HG02938 (cell line): Measurements from ENCODE around the gene DAND5.

Source experiments
- ATAC-seq: cut with Tn5 transposase; IDR thresholded peaks from one replicate; pipeline ENCODE4 v1.9.1; 2021; ENCODE audit warnings: mild to moderate bottlenecking, moderate library complexity; ENCODE audit not compliant: unreplicated experiment

The DAND5 gene

DNA sequence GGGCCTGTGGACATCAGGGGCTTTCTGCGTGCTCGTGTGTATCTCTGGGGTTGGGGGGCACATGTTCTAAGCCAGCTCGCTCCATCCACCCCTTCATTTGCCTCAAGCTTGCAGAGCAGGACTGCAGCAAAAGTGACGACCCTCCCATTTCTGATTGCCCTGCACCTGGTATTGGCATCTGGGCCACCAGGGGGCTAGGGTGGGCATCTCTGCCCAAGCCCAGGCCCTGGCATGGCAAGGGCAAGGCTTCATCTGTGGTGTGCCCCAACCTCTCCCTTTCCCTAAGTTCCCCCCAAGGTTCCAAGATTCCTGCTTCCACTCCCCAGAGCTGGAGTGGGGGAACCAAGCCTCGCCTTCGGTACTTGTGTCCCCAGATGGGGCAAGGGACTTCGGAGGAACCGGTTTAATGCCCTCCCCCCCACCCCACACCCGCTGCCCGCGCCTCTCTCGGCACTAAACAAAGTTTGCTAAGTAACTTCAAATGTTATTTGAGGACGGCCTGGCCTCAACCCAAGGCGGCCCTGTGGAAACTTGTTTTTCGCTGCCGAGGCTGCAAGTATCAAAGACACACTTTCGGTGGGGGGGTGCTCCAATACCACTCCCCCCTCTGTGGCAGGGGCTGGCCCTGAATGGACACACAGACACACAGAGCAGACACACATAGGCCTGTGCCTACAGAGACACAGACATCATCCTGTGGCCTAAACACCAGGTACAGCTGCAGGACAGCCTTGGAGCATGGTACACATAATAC, 38.1 kb downstream of the DAND5 start:
- no peak for ATAC-seq

GRCh38 chr19:13008926-13009787, 39.8 kb downstream of the DAND5 start:
- ATAC-seq = no peak

GRCh38 chr19:13010038-13010991, 40.9 kb downstream of the DAND5 start:
- ATAC-seq = no peak

- ATAC-seq = no peak
Measured at GRCh38 chr19:13010992-13011652, 41.7 kb downstream of the DAND5 start.

DNA sequence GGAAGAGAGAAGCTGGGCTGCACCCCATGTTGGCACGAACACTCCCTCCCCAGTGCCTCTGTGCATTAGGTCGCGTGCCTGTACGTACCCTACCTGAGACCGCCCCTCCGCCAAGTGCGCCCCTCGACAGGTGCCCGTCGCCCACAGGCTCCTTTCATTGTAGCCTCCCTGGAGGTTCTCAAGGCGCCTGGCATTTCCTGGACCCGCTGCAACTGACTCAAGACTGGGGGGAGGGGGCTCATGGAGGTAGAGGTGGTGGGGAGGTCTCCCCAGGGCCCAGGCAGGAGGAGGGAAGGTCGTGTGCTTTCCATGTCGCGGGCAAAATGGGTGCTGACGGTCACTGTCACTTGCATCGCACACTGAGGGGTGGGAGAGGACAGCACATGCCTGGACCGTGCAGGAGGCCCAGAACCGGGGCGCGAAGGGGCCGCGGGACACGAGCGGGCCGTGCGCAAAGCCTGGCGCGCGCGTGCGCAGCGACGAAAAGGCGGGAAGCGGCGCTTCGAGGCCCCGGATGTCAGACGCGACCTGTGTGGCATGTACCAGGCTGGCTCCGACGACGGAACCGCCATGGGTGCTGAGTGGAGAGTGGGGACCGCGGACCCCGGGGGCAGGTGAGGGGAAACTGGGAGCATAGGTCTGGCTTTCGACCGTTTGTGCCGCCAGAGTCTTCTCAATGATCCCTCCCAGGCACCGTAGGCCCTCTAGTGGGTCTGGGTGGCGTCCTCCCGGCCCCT, 42.4 kb downstream of the DAND5 start:
- ATAC-seq = no peak

GRCh38 chr19:13012390-13012689, 43.0 kb downstream of the DAND5 start:
- ATAC-seq = no peak

DNA sequence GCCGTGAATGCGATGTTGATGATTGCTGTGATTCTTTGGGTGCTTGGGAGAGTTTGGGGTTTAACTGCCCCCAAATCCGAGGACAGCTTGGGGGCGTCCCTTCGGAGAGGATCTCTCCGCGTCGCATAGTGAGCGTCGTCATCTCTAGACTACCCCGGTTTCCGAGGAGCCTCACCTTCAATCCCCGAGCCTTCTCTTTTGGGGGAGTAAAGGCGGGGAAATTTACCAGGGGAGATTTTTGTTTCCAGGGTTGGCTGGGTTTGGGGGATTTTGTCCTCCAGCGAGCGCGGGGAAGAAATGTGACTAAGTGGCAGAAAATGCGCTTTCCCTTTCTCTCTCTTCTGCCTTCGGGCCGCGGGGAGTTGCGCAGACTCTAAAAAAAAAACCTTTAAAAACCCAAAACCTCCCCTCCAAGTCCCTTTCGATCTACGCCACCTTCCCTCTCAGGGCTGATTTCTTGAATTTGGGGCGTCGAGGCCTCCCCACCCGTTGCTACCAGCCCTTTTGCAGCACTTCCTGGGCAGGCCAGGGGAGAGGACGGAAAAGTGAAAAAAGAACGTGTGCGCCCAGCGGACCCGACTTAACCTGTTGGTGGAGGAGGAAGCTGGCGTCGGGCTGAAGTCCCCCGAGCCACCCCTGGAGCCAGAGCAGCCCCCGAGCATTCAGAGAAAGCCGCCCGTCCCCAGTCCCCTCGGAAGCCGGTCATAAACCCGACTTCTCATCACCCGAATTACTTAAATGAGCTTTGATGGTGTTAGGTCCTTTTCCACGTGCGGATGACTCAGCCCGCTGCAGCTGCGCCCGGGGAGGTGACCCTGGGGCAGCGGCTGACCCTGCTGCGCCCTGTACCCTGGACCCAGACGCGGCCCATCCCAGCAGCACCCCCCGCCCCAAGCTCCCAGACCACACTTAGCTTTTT, 43.6 kb downstream of the DAND5 start:
- no peak for ATAC-seq

- ATAC-seq = no peak
Measured at GRCh38 chr19:13013649-13014048, 44.3 kb downstream of the DAND5 start.

- ATAC-seq = no peak
Measured at GRCh38 chr19:13014101-13014920, 44.9 kb downstream of the DAND5 start.

DNA sequence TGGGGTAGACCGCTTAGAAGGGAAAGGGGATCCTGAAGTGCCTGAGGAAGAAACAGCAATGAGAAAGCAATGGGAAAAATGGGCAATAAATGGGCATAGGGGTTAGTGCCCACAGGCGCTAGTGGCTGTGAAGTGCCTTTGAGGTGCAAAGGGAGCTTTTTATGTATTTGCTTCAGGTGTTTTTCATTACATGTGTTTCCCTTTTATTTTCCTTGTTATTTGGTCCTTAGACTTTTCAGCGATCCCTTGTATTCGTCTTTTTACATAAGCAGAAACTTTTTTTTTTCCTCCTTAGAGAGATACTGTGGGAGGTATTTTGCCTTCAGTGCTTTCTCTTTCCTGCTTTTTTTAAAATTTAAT, 45.5 kb downstream of the DAND5 start:
- ATAC-seq = no peak

GRCh38 chr19:13015361-13016223, 46.2 kb downstream of the DAND5 start:
- ATAC-seq = no peak

- no peak for ATAC-seq
Measured at GRCh38 chr19:13016245-13016627, 46.9 kb downstream of the DAND5 start.

DNA sequence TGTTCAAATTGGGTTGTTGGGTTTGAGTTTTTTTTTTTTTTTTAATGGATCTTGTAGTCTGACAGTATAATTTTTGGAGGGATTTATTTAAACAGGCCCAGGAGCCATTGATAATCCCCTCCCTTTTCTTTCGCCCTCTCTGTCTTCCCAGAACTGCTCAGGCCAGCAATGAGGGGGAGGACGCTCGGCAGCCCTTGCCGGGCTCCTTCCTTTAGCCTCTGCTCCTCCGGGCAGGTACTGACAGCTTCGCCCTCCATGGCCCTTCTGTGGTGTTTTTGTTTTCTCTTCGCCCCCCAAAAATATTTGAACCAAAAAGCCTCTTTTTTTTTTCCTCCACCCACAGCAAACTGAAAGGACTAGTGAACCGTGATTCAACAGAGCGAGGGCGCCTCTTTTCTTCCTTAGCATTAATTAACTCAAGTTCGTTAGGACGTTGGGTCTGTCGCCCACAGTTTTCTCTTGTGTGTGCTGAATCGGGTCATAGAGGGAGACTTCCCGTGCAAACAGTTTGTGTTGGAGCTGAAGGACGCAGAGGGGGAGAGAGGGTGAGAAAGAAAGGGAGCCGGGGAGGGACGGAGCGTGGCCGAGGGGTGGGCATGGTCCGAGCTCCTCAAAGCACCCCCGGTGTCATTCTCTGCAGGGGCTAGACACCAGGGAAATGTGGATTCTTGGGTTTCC, 47.4 kb downstream of the DAND5 start:
- no peak for ATAC-seq

DNA sequence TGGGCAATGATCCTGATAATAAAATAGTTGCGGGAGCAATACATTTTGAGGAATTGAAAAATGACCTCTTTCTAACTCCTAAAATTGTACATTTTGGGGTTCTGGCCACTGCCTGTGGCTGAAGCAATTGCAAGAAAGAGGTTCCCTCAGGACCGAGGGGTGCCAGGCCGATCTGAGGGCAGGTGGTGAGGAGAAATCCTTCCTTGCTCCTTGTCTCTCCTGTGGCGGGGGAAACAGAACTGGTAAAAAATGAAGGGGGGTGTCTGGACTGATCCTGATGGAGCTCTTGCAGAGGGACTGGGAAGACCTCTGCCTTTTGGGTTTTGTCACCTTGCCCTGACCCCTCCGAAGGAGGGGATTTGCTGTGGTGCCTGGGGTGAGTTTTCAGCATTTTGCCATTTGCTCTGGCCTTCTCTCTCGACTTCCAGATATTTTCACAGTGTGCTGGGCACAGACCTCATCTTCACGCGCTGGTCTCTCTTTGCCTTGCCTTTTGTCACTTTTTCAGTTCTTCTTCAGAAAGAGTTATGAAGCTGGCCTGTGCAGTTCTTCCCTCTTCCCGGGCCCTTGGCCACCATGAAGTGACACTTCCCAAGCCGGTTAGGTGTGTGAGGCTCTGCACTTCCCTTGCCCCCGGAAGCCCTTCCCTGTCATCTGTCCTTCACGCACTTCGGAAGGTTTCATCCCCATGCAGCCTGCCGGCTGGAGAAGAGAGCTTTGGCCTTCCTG, 48.1 kb downstream of the DAND5 start:
- no peak for ATAC-seq

DNA sequence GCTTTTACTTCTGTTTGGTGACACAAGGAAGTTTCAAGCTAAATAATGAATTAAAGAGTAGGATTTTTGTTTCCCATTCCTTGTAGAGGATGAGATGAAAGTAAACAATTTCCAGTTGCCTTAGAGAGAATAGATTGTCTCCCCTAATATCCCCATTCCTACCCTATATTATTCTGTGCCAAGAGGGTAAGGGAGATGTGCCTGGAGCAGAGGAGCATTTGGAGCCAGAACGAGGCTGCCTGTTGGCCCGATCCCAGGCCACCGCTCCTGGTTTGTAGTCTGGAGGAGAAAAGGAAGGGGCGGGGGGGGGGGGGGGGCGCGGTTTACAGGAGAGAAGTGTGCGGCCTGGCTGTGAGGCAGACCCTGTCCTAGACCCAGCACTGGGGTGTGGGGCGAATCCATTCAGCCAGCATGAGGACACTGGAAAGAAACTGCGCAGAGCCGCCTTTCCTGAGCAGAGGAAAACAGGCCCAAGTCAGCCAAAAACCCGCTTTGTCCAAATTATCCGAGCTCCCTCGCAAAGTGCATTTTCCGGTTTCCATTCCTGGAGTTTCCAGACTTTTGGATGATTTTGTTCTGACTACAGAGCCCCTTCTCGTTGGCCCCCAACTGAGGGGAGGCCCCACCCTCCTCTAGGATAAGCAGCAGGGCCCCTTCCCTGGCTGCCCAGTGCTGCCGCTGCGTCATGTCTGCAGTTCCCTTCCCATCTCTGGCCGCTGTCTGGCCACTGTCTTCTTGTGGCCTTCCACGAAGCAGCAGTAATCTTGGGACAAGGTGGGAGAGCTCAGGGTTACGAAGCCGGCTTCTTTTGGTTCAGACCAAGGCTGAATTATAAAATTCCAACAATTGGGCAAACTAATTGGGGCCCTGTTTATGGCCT, 48.9 kb downstream of the DAND5 start:
- ATAC-seq = no peak
